Nephron (organoid): Measurements from ENCODE around the gene KLHL40.

ENCODE experiments used
- H3K27ac Mint-ChIP-seq, 3 experiments: 2 replicates each; pipeline ENCODE4 v1.8.0; 2020; ENCODE audit warnings: mixed read lengths in 3 of 3, mild to moderate bottlenecking in 2 of 3, moderate library complexity in 1 of 3
- H3K27me3 Mint-ChIP-seq: 2 replicates; pipeline ENCODE4 v1.8.0; 2021; ENCODE audit warnings: low read depth, mild to moderate bottlenecking, moderate library complexity, mixed read lengths
- H3K36me3 Mint-ChIP-seq: 2 replicates; pipeline ENCODE4 v1.8.0; 2020; ENCODE audit warnings: low read depth, mixed read lengths
- H3K4me1 Mint-ChIP-seq: 2 replicates; pipeline ENCODE4 v1.8.0; 2020; ENCODE audit warnings: mixed read lengths
- H3K4me3 Mint-ChIP-seq, 3 experiments: 2 replicates each; pipeline ENCODE4 v1.8.0; 2020; ENCODE audit warnings: mild to moderate bottlenecking in 3 of 3, mixed read lengths in 3 of 3, moderate library complexity in 2 of 3
- H3K9me3 Mint-ChIP-seq: 2 replicates; pipeline ENCODE4 v1.8.0; 2020; ENCODE audit warnings: mixed read lengths
- TF ChIP-seq, protein P1 (sequence below), 3 experiments: fragments of 200-600 bp; sonication (generic); IDR thresholded peaks; one replicate each; pipeline ENCODE4 v1.5.0; 2021; ENCODE audit warnings: antibody characterized with exemption in 3 of 3; ENCODE audit not compliant: unreplicated experiment in 3 of 3

Gene KLHL40

DNA sequence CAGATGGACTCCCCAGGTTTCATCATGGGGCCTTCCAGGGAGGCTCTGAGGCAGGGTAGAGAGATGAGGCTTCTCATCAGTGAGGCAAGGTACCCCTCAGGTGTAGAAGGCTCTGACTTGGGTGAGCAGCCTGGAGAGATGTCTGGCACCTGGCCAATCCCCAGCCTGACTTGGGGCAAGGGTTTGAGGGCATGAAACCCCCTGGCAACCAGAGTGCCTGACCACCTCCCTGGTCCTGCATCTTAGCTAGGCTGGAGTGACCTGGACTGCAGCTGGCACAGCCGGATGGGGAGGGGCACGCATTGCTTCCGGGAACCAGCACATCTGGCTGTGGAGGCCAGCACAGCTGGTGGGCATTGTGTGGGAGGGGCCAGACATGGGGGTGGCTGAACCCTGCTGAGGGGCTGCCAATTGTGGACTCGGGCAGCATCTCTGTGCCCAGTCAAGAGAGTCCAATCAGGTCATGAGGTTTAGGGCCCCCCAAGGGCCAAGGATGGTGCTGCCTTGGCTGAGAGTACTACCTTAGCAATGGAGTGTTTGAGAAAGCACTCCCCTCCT lies 29.9 kb upstream of the KLHL40 start:
- Mint-ChIP-seq H3K4me1 (peaks cover 38% of the 10 kb centered on the region), H3K36me3 (no peaks in the 10 kb centered on the region), H3K27ac (peak overlapping the region in 2 of 3 experiments; percentile 25 to 63), H3K27me3 (no peaks in the 10 kb centered on the region), H3K9me3 (no peaks in the 10 kb centered on the region), H3K4me3 (peak overlapping the region; percentile 67 to 75 (median 72))
- TF ChIP-seq, protein P1, sequence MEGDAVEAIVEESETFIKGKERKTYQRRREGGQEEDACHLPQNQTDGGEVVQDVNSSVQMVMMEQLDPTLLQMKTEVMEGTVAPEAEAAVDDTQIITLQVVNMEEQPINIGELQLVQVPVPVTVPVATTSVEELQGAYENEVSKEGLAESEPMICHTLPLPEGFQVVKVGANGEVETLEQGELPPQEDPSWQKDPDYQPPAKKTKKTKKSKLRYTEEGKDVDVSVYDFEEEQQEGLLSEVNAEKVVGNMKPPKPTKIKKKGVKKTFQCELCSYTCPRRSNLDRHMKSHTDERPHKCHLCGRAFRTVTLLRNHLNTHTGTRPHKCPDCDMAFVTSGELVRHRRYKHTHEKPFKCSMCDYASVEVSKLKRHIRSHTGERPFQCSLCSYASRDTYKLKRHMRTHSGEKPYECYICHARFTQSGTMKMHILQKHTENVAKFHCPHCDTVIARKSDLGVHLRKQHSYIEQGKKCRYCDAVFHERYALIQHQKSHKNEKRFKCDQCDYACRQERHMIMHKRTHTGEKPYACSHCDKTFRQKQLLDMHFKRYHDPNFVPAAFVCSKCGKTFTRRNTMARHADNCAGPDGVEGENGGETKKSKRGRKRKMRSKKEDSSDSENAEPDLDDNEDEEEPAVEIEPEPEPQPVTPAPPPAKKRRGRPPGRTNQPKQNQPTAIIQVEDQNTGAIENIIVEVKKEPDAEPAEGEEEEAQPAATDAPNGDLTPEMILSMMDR (IDR thresholded peaks at IDR 0.05; ENCODE audit: unreplicated experiment in 3 of 3): no peak

DNA sequence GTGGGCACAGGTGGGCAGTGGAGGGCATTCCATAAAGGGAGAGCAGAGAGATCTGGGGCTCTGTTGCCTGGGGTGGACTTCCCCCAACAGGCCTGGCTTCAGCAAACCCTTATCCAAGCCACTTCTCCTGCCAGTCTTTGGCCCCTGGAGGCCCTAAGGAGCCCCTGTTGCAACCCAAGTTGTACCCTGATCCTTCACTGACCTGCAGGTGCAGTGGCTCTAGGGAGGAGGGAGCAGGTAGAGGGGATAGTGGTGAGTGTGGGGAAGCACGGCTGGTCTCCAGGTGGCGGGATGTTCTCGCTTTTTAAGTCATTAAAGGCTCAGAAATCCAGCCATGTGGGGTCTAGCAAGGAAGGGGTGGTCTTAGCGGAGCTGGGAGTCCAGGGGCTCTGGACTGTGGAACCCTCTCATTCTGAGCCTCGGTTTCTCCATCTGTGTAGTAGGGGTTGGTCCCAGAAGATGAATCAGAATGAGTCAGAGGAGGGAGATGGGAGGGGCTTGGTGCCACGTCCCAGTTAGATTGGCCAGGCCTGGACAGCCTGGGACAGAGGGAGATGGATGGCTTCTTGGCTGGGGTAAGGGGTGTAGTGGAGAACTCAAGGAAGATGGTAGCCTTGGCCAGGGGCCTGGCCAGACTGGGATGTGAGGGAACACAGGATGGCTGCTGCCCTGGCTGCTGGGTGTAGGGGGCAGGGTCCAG lies 29.2 kb upstream of the KLHL40 start:
- H3K27ac Mint-ChIP-seq: peak overlapping the region in 1 of 3 experiments; percentile 3
- H3K9me3 Mint-ChIP-seq: no peaks in the 10 kb centered on the region
- H3K4me3 Mint-ChIP-seq: peak overlapping the region; percentile 67 to 75 (median 72)
- no peaks in the 10 kb centered on the region for H3K36me3 Mint-ChIP-seq
- peaks cover 35% of the 10 kb centered on the region for H3K4me1 Mint-ChIP-seq
- TF ChIP-seq, protein P1 (IDR thresholded peaks at IDR 0.05; ENCODE audit: unreplicated experiment in 3 of 3): no peak
- H3K27me3 Mint-ChIP-seq: no peaks in the 10 kb centered on the region

DNA sequence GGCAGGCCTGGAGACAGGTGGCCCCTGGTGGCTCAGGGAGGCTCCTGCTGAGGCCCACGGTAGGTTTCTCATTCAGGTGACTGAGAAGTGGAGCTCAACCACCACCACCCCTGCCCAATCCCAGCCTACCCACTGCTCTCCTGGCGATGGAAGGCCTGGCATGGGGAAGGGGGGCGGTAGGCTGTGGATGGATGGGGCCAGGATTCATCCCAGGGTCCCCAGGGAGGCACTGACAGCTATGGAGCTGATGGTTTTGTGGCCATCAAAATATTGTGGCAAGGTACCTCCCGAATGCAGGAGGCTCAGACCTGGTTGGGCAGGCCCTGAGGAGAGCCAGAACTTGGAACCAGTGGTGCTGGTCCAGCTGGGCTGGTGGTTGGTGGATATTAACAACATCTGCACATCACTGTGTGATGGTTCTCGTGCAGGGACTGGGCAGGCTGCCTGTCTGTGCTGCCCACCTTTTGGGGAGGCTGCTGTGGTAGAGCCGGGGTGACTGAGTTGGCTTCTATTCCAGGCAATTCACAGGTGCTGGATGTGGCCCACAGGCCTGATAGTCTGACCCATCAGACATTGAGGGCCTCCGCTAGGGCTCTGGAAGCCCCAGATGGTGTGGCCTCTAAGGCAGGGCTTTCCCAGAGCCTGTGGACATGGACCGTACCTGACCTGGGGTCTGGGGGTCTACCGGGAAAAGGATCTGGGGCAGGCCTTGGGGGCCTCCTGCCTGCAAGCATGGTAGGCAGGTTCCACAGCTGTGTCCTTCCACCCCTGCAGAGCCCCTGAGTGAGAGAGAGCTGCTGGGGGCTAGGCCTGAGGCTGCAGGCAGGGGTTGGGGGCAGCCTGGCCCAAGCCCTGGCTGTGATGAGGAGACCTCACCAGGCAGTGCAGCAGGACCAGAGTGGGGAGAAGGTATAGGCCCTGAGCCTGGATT lies 28.4 kb upstream of the KLHL40 start:
- no peaks in the 10 kb centered on the region for H3K9me3 Mint-ChIP-seq

DNA sequence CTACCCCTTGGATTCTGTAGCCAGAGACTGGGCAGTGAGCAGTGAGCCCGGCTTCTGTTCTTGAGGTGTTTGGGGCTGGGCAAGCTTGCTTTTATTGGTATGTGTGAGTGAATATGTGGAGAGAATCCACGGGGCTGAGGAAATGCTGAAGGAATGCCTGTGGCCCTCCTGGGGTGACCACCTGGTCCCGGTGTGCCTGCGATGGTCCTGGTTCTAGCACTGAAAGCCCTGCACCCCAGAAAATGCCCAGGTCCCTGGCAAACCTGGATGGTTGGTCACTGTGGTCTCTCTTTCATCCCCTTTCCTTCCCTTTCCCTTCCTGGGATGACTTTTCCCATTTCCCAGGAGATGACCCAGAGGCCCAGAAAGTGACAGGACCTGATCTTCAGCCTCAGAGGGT lies 27.7 kb upstream of the KLHL40 start:
- H3K4me3 Mint-ChIP-seq: peak overlapping the region; percentile 32 to 73 (median 70)
- peaks cover 19% of the 10 kb centered on the region for H3K4me1 Mint-ChIP-seq
- TF ChIP-seq, protein P1 (IDR thresholded peaks at IDR 0.05; ENCODE audit: unreplicated experiment in 3 of 3): no peak
- peak overlapping the region in 2 of 3 experiments; percentile 42 to 65 for H3K27ac Mint-ChIP-seq
- no peaks in the 10 kb centered on the region for H3K9me3 Mint-ChIP-seq
- no peaks in the 10 kb centered on the region for H3K27me3 Mint-ChIP-seq
- no peaks in the 10 kb centered on the region for H3K36me3 Mint-ChIP-seq

More for the DNA sequence above, 28.4 kb upstream of the KLHL40 start:
- no peaks in the 10 kb centered on the region for H3K36me3 Mint-ChIP-seq
- TF ChIP-seq, protein P1 (IDR thresholded peaks at IDR 0.05; ENCODE audit: unreplicated experiment in 3 of 3): no peak
- H3K4me1 Mint-ChIP-seq: peaks cover 27% of the 10 kb centered on the region
- peak overlapping the region; percentile 51 to 70 (median 67) for H3K4me3 Mint-ChIP-seq
- H3K27me3 Mint-ChIP-seq: no peaks in the 10 kb centered on the region
- H3K27ac Mint-ChIP-seq: no peak overlapping the region

DNA sequence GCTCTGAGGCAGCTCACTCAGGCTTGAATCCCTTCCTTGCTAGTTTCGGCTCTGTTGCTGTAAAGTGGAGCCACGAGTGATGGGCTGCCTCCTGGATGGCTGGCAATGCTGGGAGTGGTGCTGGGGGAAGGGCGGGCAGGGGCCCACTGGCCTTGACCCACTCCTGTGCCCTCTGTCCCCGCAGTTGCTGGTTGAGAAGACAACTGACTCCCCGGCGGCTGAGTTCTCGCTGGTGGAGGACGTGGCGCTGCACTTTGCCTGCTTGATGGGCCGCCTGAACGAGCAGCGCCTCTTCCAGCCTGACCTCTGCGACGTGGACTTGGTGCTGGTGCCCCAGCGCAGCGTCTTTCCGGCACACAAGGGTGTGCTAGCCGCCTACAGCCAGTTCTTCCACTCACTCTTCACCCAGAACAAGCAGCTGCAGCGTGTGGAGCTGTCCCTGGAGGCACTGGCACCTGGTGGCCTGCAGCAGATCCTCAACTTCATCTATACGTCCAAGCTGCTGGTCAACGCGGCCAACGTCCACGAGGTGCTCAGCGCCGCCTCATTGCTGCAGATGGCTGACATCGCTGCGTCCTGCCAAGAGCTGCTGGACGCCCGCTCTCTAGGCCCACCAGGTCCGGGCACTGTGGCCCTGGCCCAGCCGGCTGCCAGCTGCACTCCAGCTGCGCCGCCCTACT lies 27.1 kb upstream of the KLHL40 start:
- no peaks in the 10 kb centered on the region for H3K9me3 Mint-ChIP-seq
- H3K27ac Mint-ChIP-seq: peak overlapping the region in 2 of 3 experiments; percentile 42 to 65
- peak overlapping the region; percentile 32 to 73 (median 70) for H3K4me3 Mint-ChIP-seq
- no peaks in the 10 kb centered on the region for H3K36me3 Mint-ChIP-seq
- TF ChIP-seq, protein P1 (IDR thresholded peaks at IDR 0.05; ENCODE audit: unreplicated experiment in 3 of 3): no peak
- H3K27me3 Mint-ChIP-seq: no peaks in the 10 kb centered on the region
- H3K4me1 Mint-ChIP-seq: peaks cover 14% of the 10 kb centered on the region
